Common myeloid progenitor, CD34-positive (primary cell): Measurements from ENCODE around the gene FGF3.

Experiments
- CTCF ChIA-PET: fragments of 350-600 bp; sonication (Branson Sonifier 250); formaldehyde crosslinking; loops from one replicate; lab custom pipeline; 2021; ENCODE audit warnings: antibody characterized with exemption; lab: Charles Lee
- POLR2A ChIA-PET: fragments of 350-600 bp; sonication (Branson Sonifier 250); formaldehyde crosslinking; loops from one replicate; lab custom pipeline; 2021; ENCODE audit warnings: antibody characterized with exemption; lab: Charles Lee
- DNase-seq, 3 donors: peaks; one replicate each; pipeline versions ENCODE4 v3.0.0 to v3.0.0-alpha.2; 2013
- H3K27ac ChIP-seq, 2 experiments: 1 replicate in 1 of 2; 2 replicates in 1 of 2; pipeline ENCODE4 v1.7.0; 2013; ENCODE audit warnings: inconsistent platforms in 2 of 2, low read length in 2 of 2, mild to moderate bottlenecking in 2 of 2, low read depth in 1 of 2, moderate library complexity in 1 of 2; ENCODE audit not compliant: severe bottlenecking in 2 of 2, insufficient read depth in 1 of 2, poor library complexity in 1 of 2
- H3K27me3 ChIP-seq, 5 experiments: replicated peaks in 2 of 5; 1 replicate in 3 of 5; 2 replicates in 2 of 5; pipeline versions ENCODE4 v1.6.1 to v1.7.0; 2013; ENCODE audit warnings: low read length in 4 of 5, mild to moderate bottlenecking in 2 of 5, moderate library complexity in 2 of 5, inconsistent platforms in 1 of 5; ENCODE audit not compliant: insufficient read depth in 5 of 5, control insufficient read depth in 4 of 5
- H3K36me3 ChIP-seq, 4 experiments: 1 replicate in 2 of 4; 2 replicates in 2 of 4; pipeline versions ENCODE4 v1.6.1 to v1.7.0; 2013; ENCODE audit warnings: low read length in 3 of 4, control low read depth in 1 of 4, mild to moderate bottlenecking in 1 of 4; ENCODE audit not compliant: control insufficient read depth in 4 of 4, insufficient read depth in 4 of 4
- H3K4me1 ChIP-seq, 4 experiments: 1 replicate in 3 of 4; 2 replicates in 1 of 4; pipeline versions ENCODE4 v1.6.1 to v1.7.1; 2013; ENCODE audit warnings: low read length in 3 of 4, mild to moderate bottlenecking in 3 of 4, control low read depth in 1 of 4, inconsistent platforms in 1 of 4, moderate library complexity in 1 of 4; ENCODE audit not compliant: control insufficient read depth in 4 of 4, insufficient read depth in 4 of 4; ENCODE audit errors: control extremely low read depth in 1 of 4
- H3K4me3 ChIP-seq, 7 experiments: 1 replicate in 4 of 7; 2 replicates in 3 of 7; pipeline versions ENCODE4 v1.5.1 to v1.7.0; 2013; ENCODE audit warnings: mild to moderate bottlenecking in 7 of 7, low read length in 6 of 7, moderate library complexity in 6 of 7, inconsistent platforms in 2 of 7, low read depth in 2 of 7, control low read depth in 1 of 7; ENCODE audit not compliant: insufficient read depth in 4 of 7, control insufficient read depth in 1 of 7; ENCODE audit errors: extremely low read depth in 1 of 7
- H3K9me3 ChIP-seq, 5 experiments: 1 replicate in 4 of 5; 2 replicates in 1 of 5; pipeline versions ENCODE4 v1.6.1 to v1.7.1; 2013; ENCODE audit warnings: low read length in 4 of 5, mild to moderate bottlenecking in 2 of 5, inconsistent platforms in 1 of 5, low read depth in 1 of 5, moderate library complexity in 1 of 5; ENCODE audit not compliant: control insufficient read depth in 4 of 5, insufficient read depth in 2 of 5; ENCODE audit errors: control extremely low read depth in 1 of 5
- WGBS: methylation state at CpG from one replicate; pipeline ENCODE4 v1.1.5; 2013; ENCODE audit not compliant: insufficient coverage; 5-methylcytosine and 5-hydroxymethylcytosine counted together

Gene FGF3

DNA sequence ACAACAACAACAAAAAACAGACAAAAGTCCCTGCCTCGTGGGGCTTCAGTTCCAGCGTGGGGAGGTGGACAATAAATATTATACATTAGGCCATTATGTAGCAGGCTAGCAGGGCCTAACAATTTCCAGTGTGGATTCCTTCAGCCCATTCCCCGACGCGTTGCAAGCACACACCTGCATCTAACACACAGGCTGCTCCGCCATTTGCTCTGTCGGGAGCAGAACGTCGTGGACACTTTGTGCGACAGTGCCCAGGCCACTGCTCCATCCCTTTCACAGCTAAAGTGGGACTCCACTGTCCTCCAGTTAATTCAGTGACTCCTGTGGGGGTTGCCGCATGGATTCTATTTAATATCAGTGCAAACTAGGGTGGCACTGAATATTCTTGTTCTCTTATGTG is 10.9 kb upstream of the FGF3 start:
- Histone ChIP-seq H3K27me3 (peaks cover 2 to 76% (median 19%) of the 10 kb centered on the region in 5 experiments), H3K4me3 (no peak overlapping the region), H3K9me3 (peaks cover 0 to 6% (median 5%) of the 10 kb centered on the region in 5 experiments), H3K4me1 (peaks cover 0 to 2% (median under 1%) of the 10 kb centered on the region in 4 experiments), H3K36me3 (no peaks in the 10 kb centered on the region), H3K27ac (no peak overlapping the region)
- CTCF ChIA-PET = no interaction called here
- WGBS = 94% methylated on average over 9 of the region's 11 CpGs
- no peak for DNase-seq
- POLR2A ChIA-PET = no interaction called here

GRCh38 chr11:69828971-69829344 is 9.7 kb upstream of the FGF3 start:
- peaks cover 0 to 6% (median 5%) of the 10 kb centered on the region in 5 experiments for H3K9me3 ChIP-seq
- POLR2A ChIA-PET = no interaction called here
- no peaks in the 10 kb centered on the region for H3K36me3 ChIP-seq
- no peak overlapping the region for H3K4me3 ChIP-seq
- H3K4me1 ChIP-seq = no peaks in the 10 kb centered on the region
- no peak overlapping the region for H3K27ac ChIP-seq
- DNase-seq = no peak
- 93% methylated on average over 6 of the region's 6 CpGs for WGBS
- CTCF ChIA-PET = no interaction called here
- peaks cover 0 to 76% (median 19%) of the 10 kb centered on the region in 5 experiments for H3K27me3 ChIP-seq

- POLR2A ChIA-PET = no interaction called here
- 92% methylated on average over 12 of the region's 12 CpGs for WGBS
- Histone ChIP-seq H3K9me3 (peaks cover 0 to 6% (median 5%) of the 10 kb centered on the region in 5 experiments), H3K36me3 (no peaks in the 10 kb centered on the region), H3K4me3 (no peak overlapping the region), H3K27ac (no peak overlapping the region), H3K4me1 (no peaks in the 10 kb centered on the region), H3K27me3 (peaks cover 0 to 78% (median 19%) of the 10 kb centered on the region in 5 experiments)
- CTCF ChIA-PET = interaction anchor here (0.8 kb wide), 1 partner anchor 59 kb away, joined by 3 read pairs; no protein-coding TSS in a partner anchor
- no peak for DNase-seq
Measured at GRCh38 chr11:69828276-69828970, 9.2 kb upstream of the FGF3 start.

DNA sequence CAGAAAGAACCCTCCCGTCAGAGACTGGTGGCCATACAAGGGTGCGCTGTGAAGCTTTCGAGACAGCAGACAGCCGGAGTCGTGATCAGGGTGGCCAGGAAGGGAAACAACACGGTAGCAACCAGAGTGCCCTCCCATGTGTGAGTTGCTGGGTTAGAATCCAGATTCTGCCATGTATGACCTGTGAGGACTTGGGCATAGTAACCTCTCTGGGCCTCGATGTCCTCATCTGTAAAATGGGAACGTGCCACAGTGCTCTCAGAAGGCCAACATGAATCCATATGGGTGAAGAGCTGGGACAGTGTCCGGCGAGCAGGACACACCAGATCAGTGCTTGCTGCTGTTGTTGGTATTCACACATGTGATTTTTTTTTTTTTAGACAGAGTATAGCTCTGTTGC is 7.6 kb upstream of the FGF3 start:
- Histone ChIP-seq H3K4me1 (no peaks in the 10 kb centered on the region), H3K36me3 (no peaks in the 10 kb centered on the region), H3K9me3 (peaks cover 0 to 6% (median 5%) of the 10 kb centered on the region in 5 experiments), H3K27ac (no peak overlapping the region), H3K4me3 (no peak overlapping the region), H3K27me3 (peaks cover 0 to 78% (median 13%) of the 10 kb centered on the region in 5 experiments)
- CTCF ChIA-PET = no interaction called here
- POLR2A ChIA-PET = no interaction called here
- WGBS = 94% methylated on average over 10 of the region's 10 CpGs
- no peak for DNase-seq

DNA sequence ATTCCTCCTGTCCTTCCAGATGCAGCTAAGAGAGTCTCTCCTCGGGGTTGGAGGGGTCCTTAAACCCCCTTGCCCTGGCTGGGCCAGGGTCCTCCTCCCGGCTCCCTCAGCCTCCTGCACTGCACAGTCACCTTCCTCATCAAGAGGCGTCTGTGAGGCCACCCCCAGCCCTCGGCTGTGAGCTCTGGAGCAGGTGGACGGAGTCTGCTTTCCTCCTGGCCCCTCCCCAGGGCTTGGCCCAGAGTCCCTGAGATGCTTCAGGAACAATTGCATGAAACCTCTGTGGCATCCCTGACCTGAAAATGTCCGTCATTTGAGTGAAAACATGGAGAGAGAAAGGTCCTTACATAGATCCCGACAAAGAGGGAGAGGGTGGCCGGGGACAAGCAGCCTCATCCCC is 6.7 kb upstream of the FGF3 start:
- DNase-seq = no peak
- POLR2A ChIA-PET = no interaction called here
- Histone ChIP-seq H3K27ac (no peak overlapping the region), H3K4me3 (no peak overlapping the region), H3K9me3 (peaks cover 0 to 6% (median 5%) of the 10 kb centered on the region in 5 experiments), H3K36me3 (no peaks in the 10 kb centered on the region), H3K27me3 (peaks cover 0 to 78% (median 15%) of the 10 kb centered on the region in 5 experiments), H3K4me1 (no peaks in the 10 kb centered on the region)
- CTCF ChIA-PET = no interaction called here
- 84% methylated on average over 8 of the region's 8 CpGs for WGBS

DNA sequence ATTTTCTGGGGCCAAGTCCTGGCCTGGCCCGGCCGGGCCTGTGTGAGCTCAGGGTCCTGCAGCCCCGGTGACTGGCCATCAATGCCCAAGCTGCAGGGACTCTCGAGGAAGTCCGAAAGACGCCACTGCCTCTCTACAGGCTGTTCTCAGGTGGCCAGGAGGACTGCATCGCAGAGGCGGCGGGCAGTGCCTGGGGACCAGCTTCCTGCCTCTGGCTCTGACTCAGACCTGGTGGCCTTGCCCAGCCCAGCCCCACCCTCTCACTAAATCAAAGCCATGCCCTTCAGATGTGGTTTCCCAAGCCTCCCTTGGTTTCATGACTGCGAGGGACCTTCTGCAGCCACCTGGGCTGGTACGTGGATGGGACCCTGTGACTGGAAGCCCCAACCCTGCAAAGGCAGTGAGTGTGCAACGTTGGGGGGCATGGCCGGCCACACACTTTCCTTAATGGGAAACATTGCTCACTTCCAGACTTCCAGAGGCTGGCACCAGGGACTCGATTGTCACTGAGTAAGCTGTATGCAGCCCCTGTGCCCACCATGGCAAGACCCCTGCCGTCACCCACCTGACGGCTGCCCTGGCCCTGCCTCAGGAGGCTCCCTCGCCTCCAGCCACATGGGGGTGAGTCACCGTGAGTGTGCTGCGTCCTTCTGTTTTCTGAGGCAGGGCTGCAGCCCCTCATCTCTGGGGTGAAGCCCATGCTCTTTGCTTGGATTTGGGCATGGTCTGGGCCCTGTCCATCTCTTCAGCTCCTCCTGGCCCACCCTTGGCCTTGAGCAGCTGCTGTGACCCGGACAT is 6.0 kb upstream of the FGF3 start:
- no peaks in the 10 kb centered on the region for H3K4me1 ChIP-seq
- no peak overlapping the region for H3K4me3 ChIP-seq
- no peak overlapping the region for H3K27ac ChIP-seq
- no peaks in the 10 kb centered on the region for H3K36me3 ChIP-seq
- no peak for DNase-seq
- H3K9me3 ChIP-seq = peaks cover 0 to 6% (median 5%) of the 10 kb centered on the region in 5 experiments
- ChIA-PET POLR2A (no interaction called here), CTCF (no interaction called here)
- peaks cover 0 to 78% (median 19%) of the 10 kb centered on the region in 5 experiments for H3K27me3 ChIP-seq
- WGBS = 76% methylated on average over 20 of the region's 20 CpGs
